ENCODE measurements around the gene TPCN1. TPM values are rescaled to one million over a fixed set of nuclear protein-coding genes. Genes with fewer than 3 reads are reported as not detected.

The TPCN1 gene
- total RNA-seq, 1 donor from 2014 or later: 34.9 TPM

DNA sequence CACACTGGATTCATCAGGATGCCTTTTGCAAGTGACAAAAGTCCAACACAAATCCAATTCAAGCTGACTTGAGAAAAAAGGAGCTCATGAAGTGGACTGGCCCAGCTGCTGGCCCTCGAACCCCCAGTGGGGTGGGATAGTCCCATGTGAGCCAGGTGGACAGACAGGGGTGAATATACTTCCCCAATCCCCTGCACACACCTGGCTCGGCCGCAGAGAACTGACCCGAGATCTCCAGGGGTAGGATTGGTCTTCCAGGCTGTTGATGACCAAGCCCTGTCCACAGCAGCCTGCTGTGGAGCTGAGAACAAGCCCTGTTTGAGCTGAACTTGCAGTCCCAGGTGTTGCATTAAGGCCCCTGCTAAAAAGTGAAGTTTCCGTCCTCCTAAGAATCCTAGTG is 56.2 kb downstream of the TPCN1 start:
- Histone ChIP-seq H3K36me3 (ENCODE audit: control insufficient read depth, insufficient read depth, low read length) (peaks cover 2% of the 10 kb centered on the region), H3K4me3 (ENCODE audit: low read depth, low read length) (no peak overlapping the region), H3K27me3 (ENCODE audit: control insufficient read depth, insufficient read depth, low read length) (no peaks in the 10 kb centered on the region)
- no peak for DNase-seq (ENCODE audit: low read depth)
- TF ChIP-seq, protein P1, sequence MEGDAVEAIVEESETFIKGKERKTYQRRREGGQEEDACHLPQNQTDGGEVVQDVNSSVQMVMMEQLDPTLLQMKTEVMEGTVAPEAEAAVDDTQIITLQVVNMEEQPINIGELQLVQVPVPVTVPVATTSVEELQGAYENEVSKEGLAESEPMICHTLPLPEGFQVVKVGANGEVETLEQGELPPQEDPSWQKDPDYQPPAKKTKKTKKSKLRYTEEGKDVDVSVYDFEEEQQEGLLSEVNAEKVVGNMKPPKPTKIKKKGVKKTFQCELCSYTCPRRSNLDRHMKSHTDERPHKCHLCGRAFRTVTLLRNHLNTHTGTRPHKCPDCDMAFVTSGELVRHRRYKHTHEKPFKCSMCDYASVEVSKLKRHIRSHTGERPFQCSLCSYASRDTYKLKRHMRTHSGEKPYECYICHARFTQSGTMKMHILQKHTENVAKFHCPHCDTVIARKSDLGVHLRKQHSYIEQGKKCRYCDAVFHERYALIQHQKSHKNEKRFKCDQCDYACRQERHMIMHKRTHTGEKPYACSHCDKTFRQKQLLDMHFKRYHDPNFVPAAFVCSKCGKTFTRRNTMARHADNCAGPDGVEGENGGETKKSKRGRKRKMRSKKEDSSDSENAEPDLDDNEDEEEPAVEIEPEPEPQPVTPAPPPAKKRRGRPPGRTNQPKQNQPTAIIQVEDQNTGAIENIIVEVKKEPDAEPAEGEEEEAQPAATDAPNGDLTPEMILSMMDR (IDR thresholded peaks at IDR 0.05; ENCODE audit: insufficient read depth, low read length, poor library complexity, severe bottlenecking): no peak

DNA sequence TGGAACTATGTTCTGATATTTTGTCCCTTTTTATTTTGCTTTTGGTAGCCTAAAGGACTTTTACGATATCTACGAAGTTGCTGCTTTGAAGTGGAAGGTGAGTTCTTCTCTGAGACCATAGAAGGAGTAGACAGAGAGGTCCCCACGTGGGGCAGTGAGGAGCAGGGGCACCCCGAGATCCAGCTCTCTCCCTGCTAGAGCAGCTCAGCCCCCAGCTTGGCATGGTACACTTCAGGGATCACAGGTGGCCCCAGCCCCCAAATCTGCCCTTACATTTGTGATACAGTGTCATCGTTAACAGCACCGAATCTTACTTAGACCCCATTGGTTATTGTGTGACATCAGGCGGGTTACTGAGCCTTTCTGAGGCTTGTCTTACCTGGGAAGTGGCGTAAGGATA is 56.9 kb downstream of the TPCN1 start:
- DNase-seq (ENCODE audit: low read depth): no peak
- no peak overlapping the region for H3K4me3 ChIP-seq (ENCODE audit: low read depth, low read length)
- no peaks in the 10 kb centered on the region for H3K27me3 ChIP-seq (ENCODE audit: control insufficient read depth, insufficient read depth, low read length)
- TF ChIP-seq, protein P1 (IDR thresholded peaks at IDR 0.05; ENCODE audit: insufficient read depth, low read length, poor library complexity, severe bottlenecking): no peak
- H3K36me3 ChIP-seq (ENCODE audit: control insufficient read depth, insufficient read depth, low read length): no peaks in the 10 kb centered on the region

DNA sequence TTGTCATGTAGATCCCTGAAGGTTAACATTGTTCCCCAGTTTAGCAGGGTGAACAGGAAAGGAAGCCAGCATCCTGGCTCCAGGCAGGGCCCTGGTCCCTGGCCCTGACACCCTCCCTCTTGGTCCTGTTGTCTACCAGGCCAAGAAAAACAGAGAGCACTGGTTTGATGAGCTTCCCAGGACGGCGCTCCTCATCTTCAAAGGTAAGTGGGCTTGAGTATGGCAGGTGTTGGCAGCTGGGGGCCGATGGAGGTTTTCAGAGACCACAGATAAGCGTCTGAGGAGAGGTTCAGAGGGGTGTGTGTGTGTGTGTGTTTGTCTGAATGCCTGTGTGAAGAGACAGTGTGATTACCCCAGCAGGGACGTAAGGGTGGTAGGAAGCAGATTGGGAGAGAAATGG is 57.4 kb downstream of the TPCN1 start:
- DNase-seq (ENCODE audit: low read depth): no peak
- TF ChIP-seq, protein P1 (IDR thresholded peaks at IDR 0.05; ENCODE audit: insufficient read depth, low read length, poor library complexity, severe bottlenecking): no peak
- H3K4me3 ChIP-seq (ENCODE audit: low read depth, low read length): no peak overlapping the region
- H3K36me3 ChIP-seq (ENCODE audit: control insufficient read depth, insufficient read depth, low read length): no peaks in the 10 kb centered on the region
- no peaks in the 10 kb centered on the region for H3K27me3 ChIP-seq (ENCODE audit: control insufficient read depth, insufficient read depth, low read length)

DNA sequence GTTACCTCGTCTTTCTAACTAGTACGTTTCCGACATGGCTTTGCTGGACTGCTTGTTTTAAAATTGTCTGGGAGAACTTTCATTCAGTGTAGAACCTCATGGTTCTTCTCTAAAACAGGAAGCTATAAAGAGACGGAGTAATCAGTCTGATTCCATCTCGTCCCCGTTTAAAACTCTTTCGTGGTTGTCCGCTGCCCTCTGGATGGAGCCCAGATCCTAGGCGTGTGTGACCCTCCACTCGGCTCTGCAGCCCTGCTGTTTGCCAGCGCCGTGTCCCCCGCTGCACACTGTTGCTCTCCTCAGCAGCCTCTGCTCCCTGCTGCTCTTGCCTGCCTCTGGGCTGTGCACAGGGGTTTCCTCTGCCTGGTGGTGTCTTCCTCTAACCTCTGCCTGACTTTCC is 63.5 kb downstream of the TPCN1 start:
- no peak for DNase-seq (ENCODE audit: low read depth)
- Histone ChIP-seq H3K36me3 (ENCODE audit: control insufficient read depth, insufficient read depth, low read length) (no peaks in the 10 kb centered on the region), H3K4me3 (ENCODE audit: low read depth, low read length) (no peak overlapping the region), H3K27me3 (ENCODE audit: control insufficient read depth, insufficient read depth, low read length) (no peaks in the 10 kb centered on the region)
- TF ChIP-seq, protein P1 (IDR thresholded peaks at IDR 0.05; ENCODE audit: insufficient read depth, low read length, poor library complexity, severe bottlenecking): no peak

DNA sequence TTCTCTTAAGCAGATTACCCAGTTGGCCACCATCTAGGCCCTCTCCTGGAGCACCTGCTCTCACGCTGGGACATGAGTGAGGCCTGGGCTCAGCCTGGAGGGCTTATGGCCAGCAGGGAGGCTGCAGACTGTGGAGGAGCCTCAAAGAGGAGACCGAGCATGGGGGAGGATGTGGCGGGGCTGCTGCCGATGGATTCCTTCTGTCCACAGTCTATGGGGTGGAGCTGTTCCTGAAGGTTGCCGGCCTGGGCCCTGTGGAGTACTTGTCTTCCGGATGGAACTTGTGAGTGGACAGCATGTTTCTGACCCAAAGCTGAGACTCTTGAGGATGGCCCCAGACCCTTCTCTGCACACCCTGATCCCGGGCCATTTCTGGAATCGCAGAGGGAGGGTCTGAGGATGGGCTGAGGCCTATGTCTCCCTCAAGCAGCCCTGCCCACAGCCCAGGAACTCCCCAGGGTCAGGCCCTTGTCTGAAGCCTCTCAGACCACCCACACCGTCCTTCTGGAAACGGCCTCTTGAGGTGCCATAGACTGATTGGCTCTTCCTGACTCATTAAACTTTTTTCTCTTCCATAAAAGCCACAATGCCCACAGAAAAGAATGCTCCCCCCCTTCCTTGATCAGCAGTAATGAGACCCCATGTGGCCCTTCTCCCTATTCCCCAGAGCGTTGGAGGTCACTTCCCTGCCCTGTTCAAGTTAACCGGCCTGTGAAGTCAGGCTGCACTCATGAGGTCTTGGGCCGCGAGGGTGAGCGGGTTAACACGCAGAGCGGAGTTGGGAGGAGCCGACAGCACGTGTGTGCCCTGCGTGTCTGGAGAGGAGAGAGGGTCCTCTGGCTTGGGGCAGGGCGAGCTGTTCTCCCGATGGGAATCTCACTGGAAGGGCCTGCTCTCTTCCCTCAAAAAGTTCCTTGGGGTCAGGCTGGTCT is 64.7 kb downstream of the TPCN1 start:
- Histone ChIP-seq H3K27me3 (ENCODE audit: control insufficient read depth, insufficient read depth, low read length) (no peaks in the 10 kb centered on the region), H3K4me3 (ENCODE audit: low read depth, low read length) (no peak overlapping the region), H3K36me3 (ENCODE audit: control insufficient read depth, insufficient read depth, low read length) (no peaks in the 10 kb centered on the region)
- DNase-seq (ENCODE audit: low read depth): no peak
- TF ChIP-seq, protein P1 (IDR thresholded peaks at IDR 0.05; ENCODE audit: insufficient read depth, low read length, poor library complexity, severe bottlenecking): no peak
